Right kidney (tissue), 1 donor: Measurements from ENCODE around the gene USP2.
A peak's percentile ranks its signal among the peaks of the same experiment; 100 is the strongest.

Experiments
- DNase-seq: peaks from one replicate; pipeline ENCODE4 v3.0.0-alpha.2; 2016

The USP2 gene

GRCh38 chr11:119377112-119377901 is 4.2 kb downstream of the USP2 start:
- DNase-seq: no peak

- no peak for DNase-seq
Observed at GRCh38 chr11:119376197-119376847, 5.2 kb downstream of the USP2 start.

DNA sequence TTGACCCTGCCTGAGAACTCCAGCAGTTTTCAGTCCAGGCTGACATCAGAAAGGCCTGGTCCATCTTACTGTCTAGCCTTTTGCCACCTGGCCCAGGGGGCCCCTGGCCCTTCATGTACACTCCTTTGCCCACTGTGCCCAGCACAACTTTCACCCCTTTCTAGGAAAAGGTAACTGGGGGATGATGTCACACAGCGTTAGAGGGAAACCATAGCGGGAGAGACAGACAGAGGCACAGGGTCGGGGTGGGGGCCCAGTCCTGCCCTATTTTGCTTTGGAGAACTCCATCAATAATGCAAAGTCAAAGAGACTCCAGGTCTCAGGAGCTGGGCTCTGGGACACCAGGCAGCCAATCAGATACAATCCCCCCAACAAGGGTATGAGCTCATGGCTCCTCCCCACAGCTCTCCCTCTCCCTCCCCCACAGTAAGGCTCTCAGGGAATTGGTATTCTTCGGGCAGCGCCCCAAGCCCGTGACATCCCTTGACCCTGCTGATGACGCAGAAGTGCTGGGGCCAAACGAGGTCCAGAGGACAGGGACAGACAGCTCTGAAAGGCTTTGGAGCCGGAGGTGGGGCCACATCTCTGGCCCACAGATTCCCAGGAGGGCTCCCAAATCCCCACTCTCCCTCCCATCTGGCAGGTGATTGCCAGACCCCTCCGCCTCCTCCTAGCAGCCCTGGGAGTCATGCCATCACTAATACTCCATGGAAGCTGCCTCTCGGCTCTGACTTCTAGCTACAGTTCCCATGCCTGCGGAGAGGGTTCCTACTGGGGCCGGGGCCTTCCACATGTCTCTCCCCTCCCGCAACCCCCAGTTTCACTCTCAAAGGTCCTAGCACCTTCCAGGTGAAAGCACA is 5.9 kb downstream of the USP2 start:
- DNase-seq: no peak

DNA sequence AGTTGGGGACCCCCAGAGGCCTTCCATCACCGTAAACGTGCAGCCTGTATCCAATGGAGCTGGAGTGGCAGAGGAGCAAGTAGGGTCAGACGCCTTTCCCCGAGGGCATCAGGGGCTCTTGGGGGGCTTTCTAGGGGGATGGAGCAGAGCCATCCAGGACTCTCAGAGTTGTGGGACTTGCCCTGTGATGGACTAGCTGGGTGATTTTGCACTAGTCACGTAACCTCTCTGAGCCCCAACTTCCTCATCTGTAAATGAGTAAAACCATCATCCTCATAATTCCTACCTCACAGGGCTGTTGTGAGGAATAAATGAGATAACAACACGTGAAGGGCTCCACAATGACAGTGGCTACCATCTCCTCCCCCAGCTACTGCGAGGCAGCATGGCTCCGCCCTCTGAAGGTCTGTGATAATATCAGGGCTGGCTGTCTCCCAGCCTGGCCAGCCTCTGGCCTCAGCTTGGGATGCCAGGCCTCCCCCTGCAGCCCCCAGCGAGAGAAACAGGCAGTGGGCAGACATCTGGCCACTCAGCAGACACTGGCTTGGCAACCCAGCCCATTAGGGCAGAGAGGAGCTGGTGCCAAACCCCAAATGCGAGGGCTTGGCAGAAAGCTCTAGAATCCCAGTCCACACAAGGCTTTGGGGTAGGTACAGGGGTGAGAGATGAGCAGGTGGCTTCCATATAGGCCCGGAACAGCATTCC is 6.7 kb downstream of the USP2 start:
- no peak for DNase-seq

DNA sequence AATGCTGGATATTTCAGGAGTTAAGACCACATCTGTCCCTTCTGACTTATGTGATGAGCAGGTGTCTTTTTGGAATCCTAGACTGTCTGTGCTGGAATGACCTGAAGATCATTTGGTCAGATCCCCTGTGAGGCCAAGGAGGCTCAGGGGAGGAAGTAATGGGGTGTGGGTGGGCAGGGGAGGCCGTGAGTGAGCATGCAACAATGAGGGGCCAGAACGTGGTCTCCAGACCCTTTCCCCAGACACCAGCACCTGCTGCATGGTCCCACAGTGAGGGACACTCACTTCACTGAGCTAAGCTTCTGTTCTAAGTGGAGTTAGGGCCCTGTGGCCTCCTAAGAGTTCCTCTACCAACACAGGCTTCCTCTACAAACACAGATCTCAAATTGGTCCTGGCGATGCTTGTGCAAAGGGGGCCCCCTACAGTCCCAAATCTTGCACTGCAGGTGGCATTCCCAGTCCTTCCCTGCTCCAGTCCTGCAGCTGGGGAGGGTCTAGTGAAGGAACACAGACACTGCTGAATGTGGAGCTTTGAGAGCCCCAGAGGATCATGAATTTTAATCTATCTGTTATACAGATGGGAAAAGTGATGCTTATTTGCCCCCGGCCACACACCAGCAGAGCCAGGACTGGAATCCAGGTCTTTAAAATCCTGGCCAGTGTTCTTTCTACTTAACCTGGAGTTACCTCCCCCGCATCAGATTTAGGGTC is 7.4 kb downstream of the USP2 start:
- peak; percentile 63 for DNase-seq

- no peak for DNase-seq
Observed at GRCh38 chr11:119373059-119373920, 8.2 kb downstream of the USP2 start.

DNA sequence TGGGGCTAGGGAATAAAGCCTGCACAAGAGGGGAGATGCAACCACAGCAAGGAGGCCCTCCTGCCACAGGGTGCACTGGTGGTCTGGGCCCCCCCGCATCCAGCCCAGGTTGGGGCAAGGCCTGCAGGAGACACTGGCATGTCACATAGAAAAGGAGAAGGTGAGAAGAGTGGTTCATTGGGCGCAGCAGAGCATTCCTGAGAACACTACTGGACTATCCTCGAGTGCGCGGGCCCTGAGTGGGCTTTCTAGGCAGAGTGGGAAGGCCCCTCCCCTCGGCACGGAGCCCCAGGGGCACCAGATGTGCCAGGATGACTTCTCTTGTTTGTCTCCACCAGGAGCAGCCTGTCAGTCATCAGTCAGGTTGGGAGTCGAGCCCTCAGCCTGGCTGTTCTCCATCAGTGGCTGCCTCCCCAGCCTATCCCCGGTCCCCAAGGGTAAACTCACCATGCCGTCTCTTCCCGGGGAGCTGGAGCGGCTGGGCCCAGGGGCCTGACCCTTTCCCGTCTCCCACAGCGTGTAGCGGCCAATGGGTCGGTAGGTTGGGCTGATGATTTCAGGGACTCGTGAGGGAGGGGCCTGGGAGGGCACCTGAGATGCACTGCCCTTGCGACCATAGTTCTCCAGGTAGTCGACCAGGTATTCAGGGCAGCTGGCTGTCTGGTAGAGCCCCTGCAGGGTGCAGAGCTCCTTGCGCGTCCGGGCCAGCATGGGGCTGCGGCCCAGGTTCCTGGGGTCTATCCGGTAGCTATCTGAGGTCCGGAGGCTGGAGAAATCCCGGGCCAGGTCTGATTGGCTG is 9.0 kb downstream of the USP2 start:
- no peak for DNase-seq

- DNase-seq: no peak
Observed at GRCh38 chr11:119371778-119372182, 9.7 kb downstream of the USP2 start.

GRCh38 chr11:119371067-119371601 is 10.4 kb downstream of the USP2 start:
- DNase-seq: peak; percentile 41

DNA sequence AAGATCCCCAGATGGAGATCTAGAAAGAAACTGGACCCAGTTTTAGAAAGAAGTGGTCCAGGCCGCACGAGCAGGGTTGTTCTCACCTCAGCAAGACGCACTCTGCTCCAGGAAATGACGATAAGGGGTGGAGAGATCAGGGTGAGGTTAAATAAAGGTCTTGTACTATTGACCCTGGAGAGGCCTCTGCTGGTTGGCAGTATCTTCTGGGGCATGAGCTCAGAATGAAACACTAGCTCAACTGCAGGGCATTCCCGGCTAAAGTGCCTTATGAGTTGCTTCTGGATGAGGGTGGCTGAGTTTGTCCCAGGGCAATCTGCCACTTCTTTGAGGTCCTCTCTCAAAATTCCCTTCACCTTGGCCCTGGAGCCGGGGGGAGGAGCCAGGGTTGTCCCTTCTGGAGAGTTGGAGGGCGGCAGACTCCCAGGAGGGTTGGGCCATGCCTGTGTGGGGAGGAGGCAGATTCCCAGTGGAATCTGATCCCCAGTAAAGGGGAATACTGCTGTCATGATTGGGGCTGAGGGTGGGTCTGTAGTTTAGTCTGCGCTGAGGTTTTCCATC is 10.9 kb downstream of the USP2 start:
- DNase-seq: peak; percentile 33

GRCh38 chr11:119369132-119369925 is 12.2 kb downstream of the USP2 start:
- DNase-seq: peak; percentile 42

- peak; percentile 46 for DNase-seq
Observed at GRCh38 chr11:119368121-119369034, 13.1 kb downstream of the USP2 start.

GRCh38 chr11:119367661-119368120 is 13.8 kb downstream of the USP2 start:
- peak; percentile 54 for DNase-seq

- DNase-seq: no peak
Observed at GRCh38 chr11:119366690-119367620, 14.5 kb downstream of the USP2 start.

GRCh38 chr11:119365071-119365591 is 16.4 kb downstream of the USP2 start:
- no peak for DNase-seq
